GM10847 (cell line): ENCODE results near the gene ZNF407.

ENCODE experiments used
- POLR2A ChIP-seq: IDR thresholded peaks from 2 replicates; pipeline ENCODE4 v1.6.1; 2011; ENCODE audit not compliant: insufficient read length; ENCODE audit errors: extremely low read depth

ZNF407 gene

DNA sequence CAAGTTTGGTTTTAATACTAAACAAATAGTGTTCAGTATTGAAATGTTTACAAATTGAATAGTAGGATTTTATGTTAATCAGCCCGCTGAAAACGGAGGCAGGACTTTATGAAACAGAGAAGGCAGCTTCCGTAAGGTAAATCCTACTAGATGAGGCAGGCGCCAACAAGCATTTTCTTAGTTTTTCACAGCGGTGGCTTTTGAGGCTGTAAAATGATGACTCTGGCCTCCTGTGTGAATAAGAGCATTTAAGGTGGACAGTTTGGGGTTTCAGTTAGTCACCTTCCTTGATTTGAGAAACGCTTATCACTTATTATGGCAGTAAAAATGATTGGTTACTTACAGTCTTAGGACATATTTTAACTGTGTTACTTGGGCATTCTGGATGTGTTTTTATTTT is 398.4 kb downstream of the ZNF407 start:
- TF ChIP-seq POLR2A: no peak

DNA sequence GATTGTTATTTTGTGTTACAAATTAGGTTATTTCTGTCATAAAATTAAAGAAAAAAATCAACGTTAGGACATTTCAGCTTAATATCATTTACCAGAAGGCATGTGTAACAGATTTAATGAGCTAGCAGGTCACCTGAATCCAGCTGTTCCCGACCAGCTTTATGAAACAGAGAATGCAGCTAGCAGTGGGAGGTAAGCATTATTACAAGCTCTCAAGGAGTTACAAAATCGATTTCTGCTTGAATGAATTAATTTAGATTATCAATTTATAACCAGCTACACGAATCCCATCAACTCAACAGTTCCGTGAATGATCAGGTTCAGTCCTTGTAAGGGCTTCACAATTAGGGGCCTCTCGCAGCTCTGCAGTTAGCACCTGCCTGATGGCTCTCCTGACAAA is 399.3 kb downstream of the ZNF407 start:
- no peak for TF ChIP-seq POLR2A

DNA sequence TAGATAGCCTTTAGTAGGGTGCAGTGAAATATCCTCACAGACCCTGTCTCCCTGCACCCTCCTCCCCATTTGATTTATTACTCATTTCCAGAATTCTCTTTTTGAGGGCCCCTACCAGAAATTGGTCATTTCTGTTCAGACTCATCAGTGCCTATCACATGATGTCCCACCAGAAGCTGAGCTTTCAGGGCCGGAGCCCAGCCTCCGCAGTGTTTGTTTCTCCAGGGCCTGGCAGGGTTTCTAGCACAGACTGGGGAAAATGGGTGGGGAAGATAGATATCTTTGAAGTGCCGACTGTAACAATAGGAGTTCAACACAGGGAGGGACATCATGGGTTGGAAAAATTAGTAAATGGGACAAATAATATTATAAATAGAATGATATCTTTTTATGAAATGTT is 403.2 kb downstream of the ZNF407 start:
- no peak for TF ChIP-seq POLR2A

DNA sequence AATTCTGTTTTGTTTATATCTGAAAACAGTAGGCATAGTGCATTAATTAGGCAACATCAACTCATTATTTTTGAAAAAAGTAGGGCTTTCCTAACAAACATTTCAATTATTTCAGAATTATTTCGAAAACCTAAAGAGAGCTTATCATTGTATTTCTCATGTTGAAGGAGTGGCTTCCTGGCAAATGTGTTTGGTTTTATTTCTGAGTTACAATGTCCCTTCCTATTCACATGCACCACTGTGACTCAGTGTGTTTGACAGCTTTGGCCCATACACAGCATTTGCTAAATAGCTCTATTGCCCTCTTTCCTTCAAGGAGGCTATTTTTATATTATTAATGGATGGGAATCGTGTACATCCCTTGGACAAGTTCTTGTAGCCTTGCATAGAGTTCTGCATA is 405.4 kb downstream of the ZNF407 start:
- no peak for TF ChIP-seq POLR2A

DNA sequence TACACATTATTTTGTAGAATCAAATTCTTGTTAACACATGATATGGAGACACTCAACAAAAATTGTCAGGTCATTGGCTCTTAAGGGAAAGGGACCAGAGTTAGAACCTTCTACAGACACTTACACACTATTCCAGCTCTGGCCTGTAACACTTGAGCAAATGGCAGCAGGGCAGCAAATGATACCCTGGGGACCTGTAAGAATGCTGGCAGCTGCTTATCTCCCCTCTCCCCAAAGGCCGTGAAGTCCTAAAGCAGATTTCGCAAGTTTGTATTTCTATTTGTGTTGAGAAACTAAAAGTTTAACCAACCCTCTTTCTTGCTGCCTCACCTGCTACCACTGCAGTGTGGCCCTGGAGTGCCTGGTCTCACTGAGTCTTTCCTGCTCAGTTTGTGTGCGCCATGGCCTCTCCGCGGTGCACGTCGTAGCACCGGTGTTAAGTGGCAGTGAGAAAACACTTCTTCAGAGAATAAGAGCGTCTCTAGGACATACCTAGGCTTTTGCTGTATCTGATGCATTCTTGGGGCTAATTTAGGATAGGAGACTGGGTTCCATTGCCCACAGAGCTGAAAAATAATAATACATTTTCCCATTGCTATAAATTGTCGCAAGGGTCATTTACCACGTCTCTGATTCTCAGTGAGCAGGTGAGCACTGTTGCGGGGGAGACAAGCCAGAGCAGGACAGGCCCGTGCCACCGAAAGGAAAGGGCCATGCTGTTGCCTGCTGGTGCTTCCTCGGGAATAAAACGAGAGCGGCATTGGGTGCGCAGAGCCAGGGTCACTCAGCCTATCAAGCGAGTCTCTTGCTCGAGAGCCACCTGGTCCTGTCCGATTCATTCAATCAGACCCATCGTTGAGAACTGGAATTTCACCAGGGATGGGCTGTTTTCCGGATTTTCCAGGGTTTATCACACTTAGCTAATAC is 406.4 kb downstream of the ZNF407 start:
- no peak for TF ChIP-seq POLR2A

DNA sequence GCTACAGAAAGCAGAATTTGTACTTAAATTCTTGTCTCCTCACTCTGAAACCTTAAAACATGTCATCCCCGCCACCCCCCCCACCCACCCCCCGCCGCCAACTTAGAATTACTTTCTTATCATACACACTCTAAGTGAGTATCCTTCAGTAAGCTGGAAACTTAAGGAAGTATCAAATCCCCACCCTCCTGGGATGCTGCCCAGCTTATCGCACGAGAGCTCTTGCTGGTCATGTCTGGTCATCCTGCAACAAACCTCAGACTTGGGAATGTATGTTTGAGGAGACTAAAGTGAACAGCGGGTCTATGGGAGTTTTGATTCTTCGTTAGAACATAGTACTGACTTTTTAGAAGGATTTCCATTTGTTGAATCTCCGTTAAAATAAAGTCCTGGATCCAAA is 408.0 kb downstream of the ZNF407 start:
- TF ChIP-seq POLR2A: no peak

DNA sequence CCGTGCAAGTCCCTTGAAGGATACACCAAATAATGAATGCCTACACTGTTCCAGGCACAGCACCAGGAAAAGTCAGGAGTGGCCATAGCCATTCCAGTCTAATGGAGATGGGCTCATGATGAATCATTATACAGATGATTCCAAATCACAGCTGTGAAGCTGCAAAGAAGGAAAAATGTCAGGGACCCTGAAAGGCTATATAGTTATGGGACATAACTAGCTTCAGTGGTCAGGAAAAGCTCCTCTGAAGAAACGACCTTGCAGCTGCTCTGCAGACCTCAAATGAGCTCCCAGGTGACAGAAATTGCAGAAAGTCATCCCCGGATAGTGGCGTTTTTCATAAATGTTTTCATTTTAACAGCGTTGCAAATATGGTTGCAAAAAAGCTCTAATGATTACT is 410.5 kb downstream of the ZNF407 start:
- no peak for TF ChIP-seq POLR2A

DNA sequence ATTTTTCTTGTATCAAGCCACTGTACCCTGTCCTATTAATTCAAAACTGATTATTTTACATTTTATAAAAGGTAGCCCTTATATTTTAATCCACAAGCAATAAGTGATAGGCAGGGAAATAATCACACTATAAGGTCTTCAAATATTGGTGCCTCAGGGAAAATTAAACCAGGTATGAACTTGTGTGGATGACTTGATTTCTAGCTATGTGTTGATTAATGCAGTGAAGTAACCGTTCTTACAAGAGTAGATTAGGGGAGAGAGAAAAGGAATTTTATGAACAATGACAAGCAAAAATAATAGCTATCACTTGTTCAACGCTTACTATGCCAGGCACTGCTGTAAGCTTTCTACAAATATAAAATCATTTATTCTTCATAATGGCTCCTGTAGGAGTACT is 411.6 kb downstream of the ZNF407 start:
- no peak for TF ChIP-seq POLR2A

DNA sequence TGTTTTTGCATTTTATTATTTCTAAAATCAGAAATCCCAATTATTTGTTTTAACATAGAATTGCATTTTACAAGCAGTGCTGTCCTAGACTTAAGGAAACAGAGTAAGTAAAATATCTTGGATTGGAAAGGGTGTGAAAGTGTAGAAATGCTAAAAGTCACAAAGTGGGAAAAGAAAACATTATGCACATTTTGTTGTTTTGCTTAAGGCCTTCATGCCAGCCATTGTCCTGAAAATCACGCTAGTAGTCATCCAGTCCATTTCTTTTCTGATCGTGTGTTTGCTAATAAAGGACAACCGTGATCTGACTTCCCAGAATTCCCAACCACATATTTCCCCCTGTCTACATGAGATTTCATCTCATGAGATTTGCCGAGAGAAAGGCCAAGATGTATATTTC is 412.2 kb downstream of the ZNF407 start:
- no peak for TF ChIP-seq POLR2A

DNA sequence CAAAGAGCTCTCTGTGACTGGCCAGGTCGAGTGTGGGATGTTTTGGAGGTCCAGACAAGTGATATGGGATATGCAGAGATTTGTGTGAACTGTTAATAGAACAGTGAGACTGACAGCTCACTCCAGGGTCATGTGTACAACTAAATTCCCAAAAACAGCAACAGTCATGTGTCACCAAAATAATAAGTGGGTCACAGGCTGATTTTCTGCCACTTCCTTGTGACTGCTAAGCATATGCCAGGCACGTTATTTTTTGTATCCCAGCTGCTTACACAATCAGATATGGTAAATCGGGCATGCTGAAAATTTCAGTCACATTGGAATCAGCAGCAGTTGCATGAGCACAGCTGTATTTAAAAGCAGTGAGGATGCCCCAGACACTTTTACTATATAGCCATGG is 412.6 kb downstream of the ZNF407 start:
- TF ChIP-seq POLR2A: no peak

DNA sequence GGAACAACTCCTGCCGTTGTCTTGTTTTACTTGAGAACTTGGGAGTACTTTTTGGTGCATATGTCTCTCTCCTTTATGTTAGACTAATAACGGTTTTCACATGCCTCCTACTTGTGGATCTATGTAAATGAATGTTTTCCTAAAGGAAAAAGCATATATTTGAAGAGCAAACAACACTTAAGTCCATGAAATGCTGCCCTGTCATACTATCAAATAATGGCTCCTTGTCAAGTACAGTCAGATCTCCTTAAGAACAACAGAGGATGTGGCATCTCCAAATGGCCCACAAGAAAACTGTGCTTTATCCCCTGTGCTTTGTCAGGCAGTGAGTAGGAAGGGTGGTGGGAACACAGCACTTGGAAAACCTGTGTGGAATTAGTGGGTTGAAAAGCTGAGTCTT is 413.0 kb downstream of the ZNF407 start:
- no peak for TF ChIP-seq POLR2A

DNA sequence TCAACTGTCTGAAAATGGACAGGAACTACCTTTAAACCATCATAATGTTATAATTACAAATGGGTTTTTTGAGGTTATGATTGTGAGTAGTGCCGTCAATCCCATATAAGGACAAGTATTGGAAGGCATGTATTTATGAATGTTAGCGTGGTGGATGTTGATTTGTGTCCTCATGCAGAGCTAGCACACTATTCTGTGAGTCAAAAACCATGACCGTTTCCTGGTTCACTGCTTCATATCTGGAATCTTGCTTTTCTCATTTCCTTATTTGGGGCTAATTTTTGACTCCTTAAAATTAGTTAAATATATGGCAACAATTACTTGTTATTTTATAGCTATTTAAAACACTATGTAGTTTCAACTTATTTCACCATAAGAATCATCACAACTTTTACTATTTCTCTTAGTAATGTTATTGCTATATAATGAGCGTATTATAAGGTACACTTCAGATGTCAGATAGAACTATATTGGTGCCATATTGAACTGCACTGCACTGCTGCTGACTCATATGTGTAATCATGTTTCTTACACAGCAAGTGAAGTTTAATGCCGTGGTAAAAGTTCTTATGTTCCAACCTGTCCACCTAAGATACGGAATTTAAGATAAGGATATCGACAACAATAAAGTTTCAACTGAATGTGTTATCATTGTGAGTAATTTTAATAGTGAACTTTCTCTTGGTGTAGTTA is 418.5 kb downstream of the ZNF407 start:
- TF ChIP-seq POLR2A: no peak

DNA sequence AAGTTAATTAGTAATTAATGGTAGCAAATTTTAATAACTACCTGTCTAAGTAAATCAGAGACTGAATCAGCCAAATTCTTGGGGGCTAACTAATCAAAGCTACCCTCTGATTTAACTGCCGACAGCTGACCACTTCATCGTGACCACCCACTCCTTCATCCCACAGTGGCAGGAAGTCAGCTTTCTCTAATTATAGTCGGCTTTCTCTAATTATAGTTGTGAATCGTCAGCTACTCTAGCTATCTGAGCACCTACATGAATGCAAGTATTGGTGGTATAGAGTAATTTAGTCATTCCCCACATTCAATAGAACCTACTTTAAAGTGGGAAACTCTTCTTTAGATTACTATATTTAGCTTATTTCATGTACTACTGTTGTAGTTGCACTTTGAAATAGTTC is 425.8 kb downstream of the ZNF407 start:
- TF ChIP-seq POLR2A: no peak

DNA sequence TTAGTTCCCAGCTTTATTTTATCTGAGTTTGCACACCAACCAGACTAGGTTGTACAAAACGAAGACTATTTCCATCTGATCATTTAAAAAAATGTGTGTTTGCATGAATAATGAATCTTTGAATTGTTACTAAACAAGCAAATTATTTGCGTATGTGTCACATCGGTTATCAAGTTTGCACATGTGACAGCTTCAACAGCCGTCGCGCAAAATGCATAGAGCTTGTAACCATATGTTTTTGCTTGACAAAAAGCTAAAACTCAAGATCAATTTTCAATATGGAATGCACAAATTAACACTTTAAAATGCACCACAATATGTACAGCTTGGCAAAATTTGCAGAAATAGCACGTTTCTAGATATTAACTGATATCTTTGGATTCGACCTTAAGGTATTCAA is 427.2 kb downstream of the ZNF407 start:
- TF ChIP-seq POLR2A: no peak

DNA sequence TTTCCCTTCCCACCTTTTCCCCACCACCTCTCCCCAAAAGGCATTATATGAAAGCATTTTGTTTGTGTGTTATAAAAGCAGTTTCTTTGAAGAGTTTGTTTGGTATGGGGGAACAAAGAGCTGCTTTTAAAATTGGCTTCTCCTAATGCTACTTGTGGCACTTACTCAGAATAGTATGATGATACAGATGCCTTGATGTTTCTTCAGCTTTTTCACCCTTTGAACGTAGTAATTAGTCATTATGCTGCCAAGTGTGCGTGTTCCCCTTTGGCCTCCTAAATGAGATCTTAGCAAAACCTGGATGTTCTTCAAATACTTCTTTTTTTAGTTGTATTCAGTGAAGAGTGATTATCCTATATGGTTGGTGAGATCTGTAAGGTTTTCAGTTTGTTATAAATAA is 427.9 kb downstream of the ZNF407 start:
- no peak for TF ChIP-seq POLR2A

DNA sequence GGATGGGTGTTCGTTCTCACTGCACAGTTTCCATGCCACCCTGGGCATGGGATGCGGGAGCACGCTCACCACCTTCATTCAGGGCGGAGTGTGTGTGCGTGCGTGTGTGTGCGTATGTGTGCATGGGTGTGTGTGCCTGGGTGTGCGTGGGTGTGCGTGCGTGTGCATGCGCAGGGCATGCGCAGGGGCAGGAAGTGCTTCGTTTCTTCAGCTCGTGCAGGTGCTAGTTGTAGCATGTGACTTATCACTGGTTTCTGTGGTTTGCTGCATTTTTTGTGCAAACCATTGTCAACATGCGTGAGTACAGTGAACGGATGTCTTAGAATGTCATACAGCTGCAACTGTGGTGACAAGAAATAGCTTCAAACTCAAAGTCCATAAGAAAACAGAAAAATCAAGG is 431.8 kb downstream of the ZNF407 start:
- TF ChIP-seq POLR2A: no peak
